GM21529 (cell line): Measurements from ENCODE around the gene VSNL1.
A peak's percentile ranks its signal among the peaks of the same experiment; 100 is the strongest.

Source experiments
- ATAC-seq: cut with Tn5 transposase; IDR thresholded peaks from one replicate; pipeline ENCODE4 v1.9.1; 2021; ENCODE audit not compliant: unreplicated experiment

The VSNL1 gene

GRCh38 chr2:17610521-17610920, 70.0 kb downstream of the VSNL1 start:
- ATAC-seq, result no peak

- ATAC-seq, result no peak
Measured at GRCh38 chr2:17611036-17611435, 70.5 kb downstream of the VSNL1 start.

- ATAC-seq, result no peak
Measured at GRCh38 chr2:17614174-17614930, 73.9 kb downstream of the VSNL1 start.

- no peak for ATAC-seq
Measured at GRCh38 chr2:17615147-17615546, 74.7 kb downstream of the VSNL1 start.

- ATAC-seq, result no peak
Measured at GRCh38 chr2:17615728-17616351, 75.3 kb downstream of the VSNL1 start.

- ATAC-seq, result no peak
Measured at GRCh38 chr2:17616405-17616804, 75.9 kb downstream of the VSNL1 start.

GRCh38 chr2:17617516-17617915, 77.0 kb downstream of the VSNL1 start:
- ATAC-seq, result no peak

- ATAC-seq, result no peak
Measured at GRCh38 chr2:17617955-17618354, 77.5 kb downstream of the VSNL1 start.

- no peak for ATAC-seq
Measured at GRCh38 chr2:17620280-17620679, 79.8 kb downstream of the VSNL1 start.

GRCh38 chr2:17620841-17621240, 80.3 kb downstream of the VSNL1 start:
- ATAC-seq, result no peak

- no peak for ATAC-seq
Measured at GRCh38 chr2:17621781-17622180, 81.3 kb downstream of the VSNL1 start.

GRCh38 chr2:17625446-17625845, 85.0 kb downstream of the VSNL1 start:
- ATAC-seq, result no peak

- ATAC-seq, result no peak
Measured at GRCh38 chr2:17626986-17627385, 86.5 kb downstream of the VSNL1 start.

- ATAC-seq, result no peak
Measured at GRCh38 chr2:17627434-17627833, 86.9 kb downstream of the VSNL1 start.

- peak; percentile 44 for ATAC-seq
Measured at GRCh38 chr2:17628349-17629261, 88.1 kb downstream of the VSNL1 start.

- ATAC-seq, result no peak
Measured at GRCh38 chr2:17630089-17630488, 89.6 kb downstream of the VSNL1 start.

GRCh38 chr2:17634997-17635396, 94.5 kb downstream of the VSNL1 start:
- no peak for ATAC-seq

- no peak for ATAC-seq
Measured at GRCh38 chr2:17636257-17636656, 95.8 kb downstream of the VSNL1 start.

- ATAC-seq, result no peak
Measured at GRCh38 chr2:17637131-17637906, 96.8 kb downstream of the VSNL1 start.

- ATAC-seq, result no peak
Measured at GRCh38 chr2:17638196-17638743, 97.8 kb downstream of the VSNL1 start.

GRCh38 chr2:17640406-17640805, 99.9 kb downstream of the VSNL1 start:
- no peak for ATAC-seq
